HG02571 (cell line): ENCODE measurements around the gene ASCC1.

ENCODE experiments used
- ATAC-seq: cut with Tn5 transposase; IDR thresholded peaks from one replicate; pipeline ENCODE4 v1.9.1; 2021; ENCODE audit warnings: mild to moderate bottlenecking, moderate library complexity; ENCODE audit not compliant: unreplicated experiment

The ASCC1 gene

DNA sequence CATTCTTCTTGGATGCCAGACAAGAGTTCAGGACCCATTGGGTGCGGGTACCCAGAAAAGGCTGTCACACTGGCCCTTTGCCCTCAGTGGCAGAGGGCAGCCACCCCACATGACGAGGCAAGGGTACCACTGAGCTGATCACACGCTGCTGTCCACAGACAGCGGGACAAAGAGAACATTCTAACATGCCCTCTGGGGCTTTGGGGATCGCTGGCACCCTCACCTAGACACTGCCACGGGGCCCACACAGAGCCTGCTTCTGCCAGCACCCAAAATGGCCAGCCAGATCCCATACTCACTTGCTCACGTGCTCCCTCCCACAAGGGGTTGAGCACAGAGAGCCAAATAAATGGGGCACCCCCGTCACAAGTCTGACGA, 111.0 kb downstream of the ASCC1 start:
- no peak for ATAC-seq

DNA sequence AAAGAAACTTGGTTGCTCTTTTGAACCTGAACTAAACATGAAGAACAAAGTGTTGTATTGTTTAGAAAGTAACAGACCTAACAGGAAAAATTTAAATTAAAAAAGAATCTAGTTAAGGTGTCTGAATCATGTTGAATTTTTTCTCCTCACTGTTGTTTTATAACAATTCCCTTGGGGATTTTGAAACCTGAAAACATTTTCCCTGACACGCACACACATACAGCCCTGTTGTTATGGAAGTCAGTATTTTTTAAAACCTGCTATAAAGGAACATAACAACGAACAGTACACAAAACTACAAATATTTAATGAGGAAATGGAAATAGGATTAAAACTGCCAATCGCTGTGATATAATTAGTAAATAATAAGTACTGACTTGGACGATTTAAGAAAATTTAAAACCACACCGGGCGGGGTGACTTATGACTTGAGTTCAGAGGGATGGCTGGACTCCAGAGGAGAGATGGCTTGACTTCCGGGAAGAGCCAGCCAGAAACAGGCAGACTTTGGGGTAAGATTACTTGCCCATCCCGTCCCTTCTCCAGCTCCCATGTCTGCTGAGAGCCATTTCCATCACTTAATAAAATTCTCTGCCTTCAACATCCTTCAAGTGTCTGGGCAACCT, 111.5 kb downstream of the ASCC1 start:
- no peak for ATAC-seq

DNA sequence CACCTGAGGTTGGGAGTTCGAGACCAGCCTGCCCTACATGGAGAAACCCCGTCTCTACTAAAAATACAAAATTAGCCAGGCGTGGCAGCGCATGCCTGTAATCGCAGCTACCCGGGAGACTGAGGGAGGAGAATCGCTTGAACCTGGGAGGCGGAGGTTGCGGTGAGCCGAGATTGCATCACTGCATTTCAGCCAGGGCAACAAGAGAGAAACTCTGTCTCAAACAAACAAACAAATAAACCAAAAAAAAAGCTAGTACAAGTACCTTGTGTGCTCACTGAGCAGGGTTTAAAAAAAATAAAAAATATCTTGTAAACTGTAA, 116.5 kb downstream of the ASCC1 start:
- ATAC-seq = no peak

- no peak for ATAC-seq
Observed at GRCh38 chr10:72098836-72099599, 117.1 kb downstream of the ASCC1 start.

DNA sequence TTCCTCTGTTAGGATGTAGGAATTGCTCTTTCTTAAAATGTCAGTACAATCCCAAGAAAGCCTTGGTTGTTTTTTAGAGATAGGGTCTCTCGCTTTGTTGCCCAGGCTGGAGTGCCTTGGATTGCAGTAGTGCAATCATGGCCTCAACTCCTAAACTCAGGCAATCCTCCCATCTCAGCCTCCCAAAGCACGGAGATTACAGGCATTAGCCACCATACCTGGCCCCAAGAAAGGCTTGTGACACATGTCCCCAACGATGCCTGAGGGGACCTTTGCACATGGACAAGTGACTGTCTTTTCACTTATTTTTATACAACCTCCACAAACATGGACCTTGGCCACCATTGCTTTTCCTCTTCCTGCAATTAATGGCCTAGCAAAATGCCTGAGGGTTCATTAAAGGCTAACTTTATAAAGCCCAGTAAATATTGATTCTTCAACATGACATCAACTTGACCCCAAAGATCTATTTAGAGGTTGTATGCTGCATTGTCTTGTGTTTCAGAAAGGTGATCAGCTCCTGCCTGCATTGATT, 117.7 kb downstream of the ASCC1 start:
- no peak for ATAC-seq

GRCh38 chr10:72097448-72098300, 118.4 kb downstream of the ASCC1 start:
- ATAC-seq = no peak

GRCh38 chr10:72096115-72097000, 119.7 kb downstream of the ASCC1 start:
- ATAC-seq = no peak

GRCh38 chr10:72095195-72095594, 120.9 kb downstream of the ASCC1 start:
- no peak for ATAC-seq

DNA sequence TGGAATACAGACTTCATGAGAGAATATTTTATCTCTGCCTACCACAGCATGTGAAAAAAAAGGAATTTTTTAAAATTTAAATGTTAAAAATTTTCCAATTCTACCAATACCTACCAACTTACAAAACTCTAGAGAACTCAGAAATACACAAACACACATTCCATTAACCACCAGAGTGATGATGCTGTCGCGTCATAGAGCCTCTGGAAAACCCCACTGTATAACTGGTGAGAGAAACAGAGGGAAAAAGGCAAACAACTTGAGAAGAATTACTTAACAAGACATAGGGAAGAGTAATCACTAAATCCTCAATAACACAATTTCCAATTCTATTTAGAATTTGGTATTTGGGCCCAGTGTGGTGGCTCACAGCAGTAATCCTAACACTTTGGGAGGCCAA, 121.5 kb downstream of the ASCC1 start:
- no peak for ATAC-seq

DNA sequence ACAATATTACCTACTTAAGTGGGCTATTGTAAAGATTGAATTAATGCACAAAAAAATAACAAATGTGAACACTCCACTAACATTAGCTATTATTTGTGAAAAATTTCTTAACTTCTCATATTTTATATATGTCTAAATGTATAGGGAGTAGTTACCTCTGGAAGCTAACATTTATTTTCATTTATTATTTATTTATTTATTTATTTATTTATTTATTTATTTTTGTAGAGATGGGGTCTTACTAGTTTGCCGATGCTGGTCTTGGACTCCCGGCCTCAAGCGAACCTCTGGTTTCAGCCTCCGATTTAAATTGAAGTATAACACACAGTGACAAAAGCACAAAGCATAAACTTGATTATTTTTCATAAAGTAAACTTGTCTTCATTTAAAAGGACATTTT, 122.6 kb downstream of the ASCC1 start:
- ATAC-seq = no peak

DNA sequence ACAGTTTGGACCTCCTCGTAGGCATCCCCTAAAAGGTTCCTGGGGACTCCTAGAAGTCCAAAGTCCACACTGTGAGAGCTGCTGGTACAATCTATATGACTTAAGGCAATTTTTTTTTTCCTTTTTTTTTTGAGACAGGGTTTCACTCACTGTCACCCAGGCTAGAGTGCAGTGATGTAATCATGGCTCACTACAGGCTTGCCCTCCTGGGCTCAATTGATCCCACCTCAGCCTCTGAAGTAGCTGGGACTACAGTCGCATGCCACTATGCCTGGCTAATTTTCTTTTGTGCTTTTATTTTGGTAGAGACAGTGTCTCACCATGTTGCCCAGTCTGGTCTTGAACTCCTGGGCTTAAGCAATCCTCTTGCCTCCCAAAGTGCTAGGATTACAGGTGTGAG, 123.1 kb downstream of the ASCC1 start:
- no peak for ATAC-seq

DNA sequence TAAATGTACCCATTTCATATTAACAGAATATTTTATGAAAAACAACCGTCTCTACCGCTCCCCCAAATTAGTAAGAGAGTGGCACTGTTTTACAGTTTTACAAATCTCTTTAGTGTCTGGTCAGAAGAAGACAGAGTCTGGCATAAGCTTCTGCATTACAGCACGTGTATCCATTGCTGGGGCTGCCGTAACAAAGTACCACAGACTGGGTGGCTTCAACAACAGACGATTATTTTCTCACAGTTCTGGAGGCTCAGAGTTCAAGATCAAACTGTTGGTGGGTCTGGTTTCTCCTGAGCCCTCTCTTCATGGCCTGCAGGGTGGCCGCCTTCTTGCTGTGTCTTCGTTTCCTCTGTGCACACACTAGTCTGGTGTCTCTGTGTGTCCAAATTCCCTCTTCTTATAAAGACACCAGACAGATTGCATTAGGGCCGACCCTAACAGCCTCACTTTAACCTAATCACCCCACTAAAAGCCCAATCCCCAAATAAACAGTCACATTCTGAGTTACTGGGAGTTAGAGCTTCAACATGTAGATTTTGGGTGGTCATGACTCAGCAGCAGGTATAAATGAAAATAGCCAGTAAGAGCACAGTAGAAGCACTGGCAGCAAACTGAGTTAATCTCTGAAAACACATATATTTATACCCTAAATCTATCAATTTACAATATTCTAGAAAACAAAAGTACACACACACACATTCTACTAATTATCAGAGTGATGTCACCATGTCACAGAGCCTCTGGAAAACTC, 123.7 kb downstream of the ASCC1 start:
- ATAC-seq = no peak

DNA sequence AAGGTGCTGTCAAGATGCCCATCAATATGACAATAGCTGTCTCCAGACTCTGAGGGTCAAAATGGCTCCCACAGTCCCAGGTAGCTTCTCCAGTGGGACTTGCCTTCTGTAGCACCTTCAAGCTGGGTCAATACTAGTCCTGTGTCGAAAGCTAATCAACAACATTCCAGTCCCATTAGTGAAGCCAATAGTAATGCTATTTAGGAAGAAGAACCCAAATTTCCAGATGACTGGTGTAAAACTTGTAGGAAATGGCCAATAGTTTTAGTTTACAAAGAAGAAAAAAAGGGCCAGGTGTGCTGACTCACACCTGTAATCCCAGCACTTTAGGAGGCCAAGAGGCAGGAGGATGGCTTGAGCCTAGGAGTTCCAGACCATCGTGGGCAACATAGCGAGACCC, 125.8 kb downstream of the ASCC1 start:
- no peak for ATAC-seq

GRCh38 chr10:72089618-72090017, 126.5 kb downstream of the ASCC1 start:
- ATAC-seq = no peak

DNA sequence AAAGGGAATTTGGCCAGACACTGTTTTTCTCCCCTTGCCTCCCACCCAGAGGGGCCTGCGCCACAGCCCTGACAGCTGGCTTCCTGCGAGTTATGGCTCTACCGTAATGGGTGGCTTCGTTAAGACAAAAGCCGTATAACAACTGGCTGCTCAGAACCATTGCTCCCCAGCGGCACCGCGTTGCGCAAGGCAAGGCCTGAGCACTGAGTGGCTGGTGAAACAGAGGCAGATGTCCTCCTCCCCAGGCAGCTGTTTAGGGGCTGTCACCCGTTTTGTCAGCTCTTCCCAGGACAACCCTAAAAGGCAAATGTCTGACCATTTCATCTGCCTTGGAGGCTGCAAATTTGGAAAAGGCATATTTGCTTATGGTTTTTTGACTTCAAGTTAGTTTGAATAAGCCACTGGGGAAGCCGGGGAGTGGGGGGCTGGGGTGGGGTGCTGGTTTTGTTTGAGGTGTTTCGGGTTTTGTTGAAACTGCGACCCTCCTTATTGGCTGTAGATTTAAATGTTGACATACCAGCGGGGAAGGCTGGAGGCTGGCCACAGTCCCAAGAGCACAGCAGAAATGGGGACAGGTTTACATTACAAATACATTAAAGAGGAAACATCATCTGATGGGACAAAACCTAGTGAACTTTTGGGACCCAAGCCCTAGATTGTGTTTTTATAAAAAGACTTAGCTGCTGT, 127.0 kb downstream of the ASCC1 start:
- no peak for ATAC-seq

DNA sequence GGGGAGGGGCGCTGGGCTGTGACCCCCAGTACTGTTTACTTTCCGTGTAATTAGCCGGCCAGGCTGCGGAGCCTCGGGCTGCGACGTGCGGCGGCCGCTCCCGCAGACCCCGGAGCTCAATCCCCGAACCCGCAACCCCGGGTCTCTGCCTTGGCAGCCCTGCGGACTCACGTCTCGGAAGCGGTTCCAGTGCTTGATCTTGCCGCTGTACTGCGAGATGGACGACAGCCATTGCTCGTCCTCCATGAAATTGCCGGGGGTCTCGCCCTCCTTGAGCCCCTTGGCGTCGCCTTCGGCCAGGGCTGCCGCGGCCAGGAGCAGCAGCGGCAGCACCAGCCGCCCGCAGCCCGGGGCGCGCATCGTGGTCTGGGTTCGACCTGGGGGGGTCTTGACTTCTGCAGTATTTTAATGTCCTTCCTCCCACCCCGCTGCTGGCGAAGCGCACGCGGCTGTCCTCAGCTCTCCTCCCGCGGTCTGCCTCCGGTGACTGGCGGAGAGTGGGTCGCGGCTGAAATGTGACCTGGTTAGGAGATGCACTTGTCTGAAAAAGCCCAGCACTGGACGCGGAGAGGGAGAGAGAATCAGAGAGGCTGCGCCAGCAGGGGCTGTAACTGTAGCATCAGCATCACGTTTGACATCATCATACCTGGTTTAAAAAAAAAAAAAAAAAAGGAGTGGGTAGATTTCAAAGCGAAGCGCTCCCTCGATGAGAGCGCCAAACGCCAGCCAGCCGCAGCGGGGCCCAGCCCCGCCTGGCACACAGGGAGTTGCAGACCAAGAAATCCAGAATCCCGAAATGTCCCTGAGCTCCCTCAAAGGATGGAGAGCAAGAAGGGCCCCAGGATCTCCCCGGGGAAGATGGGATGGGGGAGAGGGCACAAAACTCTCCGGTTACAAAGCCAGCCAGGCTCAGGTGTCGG, 127.8 kb downstream of the ASCC1 start, which contains the start of gene SPOCK2:
Gene SPOCK2, minus strand, starts transcription at position 583 of the 920 bp plus-strand sequence. Its CDS starts 223 bp downstream, at position 360.
- ATAC-seq = no peak

- no peak for ATAC-seq
Observed at GRCh38 chr10:72087392-72087968, 128.6 kb downstream of the ASCC1 start.
